ENCODE results near the gene ACACA.
"Not testable (repeated sequence)": the region's sequence is repeated elsewhere in the genome, so short reads cannot be mapped to it uniquely, and the experiment has no call there.

Gene ACACA

DNA sequence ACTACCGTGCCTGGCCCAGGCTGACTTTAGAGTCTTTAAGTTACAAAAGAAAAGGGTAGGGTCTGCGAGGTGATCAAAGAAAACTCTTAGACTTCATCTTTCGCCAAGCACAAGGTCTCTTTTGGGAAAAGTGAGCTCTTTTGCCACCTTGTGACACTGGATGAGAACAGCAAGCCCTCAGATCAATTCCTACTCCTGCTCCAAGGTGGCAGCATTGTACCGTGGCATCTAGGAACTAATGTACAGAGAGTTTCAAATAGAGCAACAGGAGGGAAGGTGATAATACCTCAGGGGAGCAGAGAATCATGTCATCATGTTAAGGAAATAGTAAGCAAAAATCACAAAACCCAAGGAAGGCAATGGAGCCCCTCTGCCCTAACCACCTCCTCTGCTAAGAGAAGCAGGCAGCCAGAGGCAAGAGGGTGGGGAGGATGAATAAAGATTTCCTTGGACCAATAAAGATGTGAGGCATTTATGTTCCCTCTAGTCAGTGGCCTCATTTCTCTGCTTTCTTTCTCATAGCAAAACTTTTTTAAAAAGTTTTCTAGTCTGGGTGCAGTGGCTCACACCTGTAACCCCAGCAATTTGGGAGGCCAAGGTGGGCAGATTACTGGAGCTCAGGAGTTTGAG lies 33.0 kb downstream of the ACACA start:
- Histone ChIP-seq H3K27me3 (ENCODE audit: control insufficient read depth in 1 of 2, insufficient read depth in 2 of 2, low read length in 2 of 2) (no peaks in the 10 kb centered on the region), H3K4me1 (ENCODE audit: control insufficient read depth, insufficient read depth, low read length) (no peaks in the 10 kb centered on the region), H3K9ac (ENCODE audit: low read length in 2 of 2) (no peak overlapping the region), H3K27ac (ENCODE audit: low read length) (no peak overlapping the region), H3K36me3 (ENCODE audit: control insufficient read depth in 2 of 2, insufficient read depth in 2 of 2, low read length in 2 of 2) (no peaks in the 10 kb centered on the region), H3K9me3 (ENCODE audit: control insufficient read depth in 2 of 2, low read length in 2 of 2) (no peaks in the 10 kb centered on the region), H3K4me3 (ENCODE audit: low read length in 2 of 2) (no peak overlapping the region)

DNA sequence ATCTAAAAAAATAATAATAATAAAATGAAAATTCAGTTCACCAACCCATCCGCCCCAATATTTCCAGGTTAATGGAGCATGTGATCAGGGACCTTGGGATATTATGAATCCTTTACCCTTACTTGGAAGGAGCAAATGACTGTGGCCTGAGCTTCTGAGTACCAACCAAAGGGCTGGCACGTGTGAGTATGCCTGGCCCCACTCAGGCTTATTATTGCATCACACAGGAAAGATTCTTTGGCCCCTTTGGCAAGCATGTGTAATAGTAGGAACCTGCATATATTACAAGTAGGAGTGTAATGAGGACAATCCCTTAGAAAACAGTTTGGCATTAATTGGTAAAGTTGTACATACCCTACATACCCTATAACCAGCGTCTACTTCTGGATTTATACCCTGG lies 38.1 kb downstream of the ACACA start:
- H3K27me3 ChIP-seq (ENCODE audit: control insufficient read depth in 1 of 2, insufficient read depth in 2 of 2, low read length in 2 of 2) = no peaks in the 10 kb centered on the region
- H3K9me3 ChIP-seq (ENCODE audit: control insufficient read depth in 2 of 2, low read length in 2 of 2) = no peaks in the 10 kb centered on the region
- no peak overlapping the region for H3K27ac ChIP-seq (ENCODE audit: low read length)
- H3K36me3 ChIP-seq (ENCODE audit: control insufficient read depth in 2 of 2, insufficient read depth in 2 of 2, low read length in 2 of 2) = no peaks in the 10 kb centered on the region
- no peaks in the 10 kb centered on the region for H3K4me1 ChIP-seq (ENCODE audit: control insufficient read depth, insufficient read depth, low read length)
- H3K9ac ChIP-seq (ENCODE audit: low read length in 2 of 2) = no peak overlapping the region
- no peak overlapping the region for H3K4me3 ChIP-seq (ENCODE audit: low read length in 2 of 2)

- Histone ChIP-seq H3K27me3 (ENCODE audit: control insufficient read depth in 1 of 2, insufficient read depth in 2 of 2, low read length in 2 of 2) (no peaks in the 10 kb centered on the region), H3K4me3 (ENCODE audit: low read length in 2 of 2) (no peak overlapping the region)
Measured at GRCh38 chr17:37365589-37365988, 41.0 kb downstream of the ACACA start.

GRCh38 chr17:37361543-37361942 lies 45.1 kb downstream of the ACACA start:
- no peak overlapping the region for H3K27ac ChIP-seq (ENCODE audit: low read length)
- H3K4me1 ChIP-seq (ENCODE audit: control insufficient read depth, insufficient read depth, low read length) = peaks cover 10% of the 10 kb centered on the region
- no peaks in the 10 kb centered on the region for H3K9me3 ChIP-seq (ENCODE audit: control insufficient read depth in 2 of 2, low read length in 2 of 2)
- no peak overlapping the region for H3K4me3 ChIP-seq (ENCODE audit: low read length in 2 of 2)
- H3K27me3 ChIP-seq (ENCODE audit: control insufficient read depth in 1 of 2, insufficient read depth in 2 of 2, low read length in 2 of 2) = no peaks in the 10 kb centered on the region
- no peaks in the 10 kb centered on the region for H3K36me3 ChIP-seq (ENCODE audit: control insufficient read depth in 2 of 2, insufficient read depth in 2 of 2, low read length in 2 of 2)
- H3K9ac ChIP-seq (ENCODE audit: low read length in 2 of 2) = no peak overlapping the region

More at GRCh38 chr17:37365589-37365988, 41.0 kb downstream of the ACACA start:
- no peaks in the 10 kb centered on the region for H3K9me3 ChIP-seq (ENCODE audit: control insufficient read depth in 2 of 2, low read length in 2 of 2)
- H3K36me3 ChIP-seq (ENCODE audit: control insufficient read depth in 2 of 2, insufficient read depth in 2 of 2, low read length in 2 of 2) = no peaks in the 10 kb centered on the region
- no peak overlapping the region for H3K9ac ChIP-seq (ENCODE audit: low read length in 2 of 2)
- H3K4me1 ChIP-seq (ENCODE audit: control insufficient read depth, insufficient read depth, low read length) = no peaks in the 10 kb centered on the region
- H3K27ac ChIP-seq (ENCODE audit: low read length) = no peak overlapping the region

DNA sequence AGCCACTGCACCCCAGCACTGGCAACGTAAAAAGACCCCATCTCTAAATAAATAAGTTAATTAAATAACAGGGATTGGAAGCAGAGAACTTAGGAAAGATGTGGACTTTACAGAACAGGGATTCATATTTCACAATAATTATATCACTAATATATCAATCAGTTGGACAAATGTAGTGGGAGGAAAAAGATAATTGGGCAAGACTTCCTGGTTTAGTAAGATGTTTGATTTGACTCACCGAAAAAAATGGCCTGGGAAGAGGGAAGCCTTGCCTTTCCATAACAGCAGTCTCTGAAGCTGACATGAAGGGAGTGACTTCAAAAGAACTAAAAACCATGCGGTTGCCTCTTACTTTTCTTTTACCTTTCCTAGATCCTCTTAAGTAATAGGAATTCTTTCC lies 46.0 kb downstream of the ACACA start:
- H3K4me3 ChIP-seq (ENCODE audit: low read length in 2 of 2) = no peak overlapping the region
- H3K9me3 ChIP-seq (ENCODE audit: control insufficient read depth in 2 of 2, low read length in 2 of 2) = no peaks in the 10 kb centered on the region
- H3K4me1 ChIP-seq (ENCODE audit: control insufficient read depth, insufficient read depth, low read length) = peaks cover 10% of the 10 kb centered on the region
- H3K27ac ChIP-seq (ENCODE audit: low read length) = no peak overlapping the region
- H3K27me3 ChIP-seq (ENCODE audit: control insufficient read depth in 1 of 2, insufficient read depth in 2 of 2, low read length in 2 of 2) = no peaks in the 10 kb centered on the region
- no peak overlapping the region for H3K9ac ChIP-seq (ENCODE audit: low read length in 2 of 2)
- no peaks in the 10 kb centered on the region for H3K36me3 ChIP-seq (ENCODE audit: control insufficient read depth in 2 of 2, insufficient read depth in 2 of 2, low read length in 2 of 2)

DNA sequence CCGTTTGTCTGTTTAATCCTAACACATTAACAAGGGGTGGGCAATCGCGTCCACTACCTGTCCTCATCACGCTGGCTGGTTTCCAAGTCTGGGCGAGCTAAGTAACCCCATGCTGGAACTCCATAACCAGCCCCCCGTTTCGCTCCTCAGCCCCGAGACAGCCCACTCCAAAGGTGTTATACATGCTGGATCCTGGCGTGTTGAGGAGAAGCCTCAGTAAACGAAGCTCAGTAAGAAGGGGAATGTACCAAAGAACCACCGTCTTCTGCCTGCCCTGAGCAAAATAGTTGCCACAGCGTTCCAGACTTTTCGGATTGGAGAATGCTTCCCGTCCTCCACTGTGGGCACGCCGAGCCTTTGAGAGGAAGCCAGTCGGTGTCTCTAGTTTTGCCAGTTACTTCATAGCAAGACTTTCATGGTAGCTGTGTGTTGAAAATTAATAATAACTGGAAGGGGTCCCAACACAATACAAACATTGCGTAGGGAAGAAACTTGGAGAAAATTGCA lies 46.9 kb downstream of the ACACA start:
- peak overlapping the region; percentile 79 for H3K27ac ChIP-seq (ENCODE audit: low read length)
- no peaks in the 10 kb centered on the region for H3K27me3 ChIP-seq (ENCODE audit: control insufficient read depth in 1 of 2, insufficient read depth in 2 of 2, low read length in 2 of 2)
- H3K4me3 ChIP-seq (ENCODE audit: low read length in 2 of 2) = peak overlapping the region; percentile 71 to 82
- no peaks in the 10 kb centered on the region for H3K36me3 ChIP-seq (ENCODE audit: control insufficient read depth in 2 of 2, insufficient read depth in 2 of 2, low read length in 2 of 2)
- H3K4me1 ChIP-seq (ENCODE audit: control insufficient read depth, insufficient read depth, low read length) = peaks cover 10% of the 10 kb centered on the region
- no peaks in the 10 kb centered on the region for H3K9me3 ChIP-seq (ENCODE audit: control insufficient read depth in 2 of 2, low read length in 2 of 2)
- H3K9ac ChIP-seq (ENCODE audit: low read length in 2 of 2) = peak overlapping the region; percentile 81 to 85

DNA sequence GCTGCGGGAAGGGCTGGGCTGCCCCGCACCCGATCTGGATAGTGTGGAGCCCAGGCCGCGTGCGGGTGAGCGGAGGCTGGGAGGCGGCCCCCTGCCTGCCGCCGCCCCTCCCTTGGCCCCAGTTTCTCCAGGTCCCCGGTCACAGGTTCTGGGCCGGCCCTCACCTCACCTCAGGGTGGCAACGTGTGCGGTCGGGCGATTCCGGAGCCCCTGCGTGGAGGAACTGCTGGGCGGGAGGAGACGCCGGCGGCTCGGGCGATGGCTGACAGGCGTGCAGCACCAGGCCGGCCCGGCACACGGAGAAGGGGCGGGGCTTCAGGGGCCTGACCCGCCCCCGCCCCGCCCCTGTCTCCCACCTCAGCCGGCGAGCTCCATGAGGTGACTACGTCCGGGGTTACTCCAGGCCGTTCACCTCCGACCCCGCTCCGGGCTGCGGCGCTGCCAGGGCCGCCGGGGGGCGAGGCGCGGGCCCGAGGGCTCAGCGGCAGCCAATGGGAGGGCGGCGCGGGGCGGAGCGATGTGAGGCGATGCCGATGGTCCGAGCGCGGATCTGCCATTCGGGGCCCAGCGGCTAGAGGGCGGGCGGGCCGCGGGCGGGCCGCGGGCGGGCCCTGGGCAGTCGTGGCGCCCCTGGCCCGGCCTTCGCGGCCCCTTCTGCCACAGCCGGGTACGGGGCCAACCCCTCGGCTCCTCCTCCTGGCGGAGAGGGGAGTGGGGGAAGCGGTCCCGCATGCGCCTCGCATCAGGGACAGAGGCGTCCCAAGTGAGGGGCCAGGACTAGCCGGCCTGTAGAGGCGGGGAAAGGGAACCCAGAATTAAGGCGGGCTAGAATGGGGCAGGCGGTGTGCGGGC lies 47.6 kb downstream of the ACACA start:
- peak overlapping the region; percentile 79 for H3K27ac ChIP-seq (ENCODE audit: low read length)
- H3K9me3 ChIP-seq (ENCODE audit: control insufficient read depth in 2 of 2, low read length in 2 of 2) = no peaks in the 10 kb centered on the region
- peak overlapping the region; percentile 71 to 82 for H3K4me3 ChIP-seq (ENCODE audit: low read length in 2 of 2)
- H3K36me3 ChIP-seq (ENCODE audit: control insufficient read depth in 2 of 2, insufficient read depth in 2 of 2, low read length in 2 of 2) = no peaks in the 10 kb centered on the region
- H3K27me3 ChIP-seq (ENCODE audit: control insufficient read depth in 1 of 2, insufficient read depth in 2 of 2, low read length in 2 of 2) = no peaks in the 10 kb centered on the region
- H3K4me1 ChIP-seq (ENCODE audit: control insufficient read depth, insufficient read depth, low read length) = peaks cover 10% of the 10 kb centered on the region
- H3K9ac ChIP-seq (ENCODE audit: low read length in 2 of 2) = peak overlapping the region; percentile 81 to 85

DNA sequence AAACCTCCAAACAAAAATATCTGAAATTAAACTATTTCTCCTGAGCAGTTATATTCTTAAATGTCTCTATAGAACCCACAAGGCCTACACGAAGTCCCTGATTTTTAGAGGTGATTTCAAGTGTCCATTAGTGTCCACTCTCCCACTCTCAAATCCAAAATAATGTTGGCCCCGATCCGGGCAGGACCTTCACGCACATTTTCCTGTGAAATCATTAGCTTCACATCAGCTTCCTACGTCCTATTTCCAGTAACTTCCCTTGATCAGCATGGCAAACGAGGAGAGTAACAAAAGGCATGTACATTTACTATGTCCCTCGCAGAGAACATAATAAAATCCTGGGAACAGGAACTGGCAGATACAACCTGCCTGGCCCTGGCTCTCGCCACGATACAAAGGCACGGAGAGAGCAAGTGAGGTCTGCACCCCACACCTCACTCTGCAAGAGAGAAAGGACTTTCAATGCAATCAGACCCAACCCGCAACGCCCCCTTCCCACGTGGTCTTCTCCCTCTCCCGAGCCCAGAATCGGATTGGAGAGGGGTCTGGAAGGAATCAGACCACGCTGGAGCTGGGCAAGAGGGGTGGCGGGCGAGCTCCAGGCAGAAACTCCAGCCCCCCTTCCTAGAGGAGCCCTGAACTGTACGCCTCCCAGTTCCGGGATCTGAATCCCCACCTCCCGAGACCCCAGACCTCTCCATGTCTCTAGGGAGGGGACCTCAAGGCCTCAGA lies 48.4 kb downstream of the ACACA start:
- Histone ChIP-seq H3K27ac (ENCODE audit: low read length) (peak overlapping the region; percentile 79), H3K36me3 (ENCODE audit: control insufficient read depth in 2 of 2, insufficient read depth in 2 of 2, low read length in 2 of 2) (no peaks in the 10 kb centered on the region), H3K4me3 (ENCODE audit: low read length in 2 of 2) (peak overlapping the region; percentile 59 to 82), H3K9ac (ENCODE audit: low read length in 2 of 2) (peak overlapping the region; percentile 78 to 81), H3K27me3 (ENCODE audit: control insufficient read depth in 1 of 2, insufficient read depth in 2 of 2, low read length in 2 of 2) (no peaks in the 10 kb centered on the region), H3K9me3 (ENCODE audit: control insufficient read depth in 2 of 2, low read length in 2 of 2) (no peaks in the 10 kb centered on the region), H3K4me1 (ENCODE audit: control insufficient read depth, insufficient read depth, low read length) (peaks cover 10% of the 10 kb centered on the region)

GRCh38 chr17:37356796-37357569 lies 49.7 kb downstream of the ACACA start:
- H3K27ac ChIP-seq (ENCODE audit: low read length); H3K27me3 ChIP-seq (ENCODE audit: control insufficient read depth in 1 of 2, insufficient read depth in 2 of 2, low read length in 2 of 2); H3K4me1 ChIP-seq (ENCODE audit: control insufficient read depth, insufficient read depth, low read length); H3K4me3 ChIP-seq (ENCODE audit: low read length in 2 of 2); H3K36me3 ChIP-seq (ENCODE audit: control insufficient read depth in 2 of 2, insufficient read depth in 2 of 2, low read length in 2 of 2); H3K9me3 ChIP-seq (ENCODE audit: control insufficient read depth in 2 of 2, low read length in 2 of 2); H3K9ac ChIP-seq (ENCODE audit: low read length in 2 of 2): not testable (repeated sequence)

GRCh38 chr17:37346863-37347402 lies 59.7 kb downstream of the ACACA start:
- H3K9me3 ChIP-seq (ENCODE audit: control insufficient read depth in 2 of 2, low read length in 2 of 2); H3K36me3 ChIP-seq (ENCODE audit: control insufficient read depth in 2 of 2, insufficient read depth in 2 of 2, low read length in 2 of 2); H3K27me3 ChIP-seq (ENCODE audit: control insufficient read depth in 1 of 2, insufficient read depth in 2 of 2, low read length in 2 of 2); H3K4me1 ChIP-seq (ENCODE audit: control insufficient read depth, insufficient read depth, low read length); H3K9ac ChIP-seq (ENCODE audit: low read length in 2 of 2); H3K27ac ChIP-seq (ENCODE audit: low read length); H3K4me3 ChIP-seq (ENCODE audit: low read length in 2 of 2): not testable (repeated sequence)
